Measurements from ENCODE around the gene FAM241A. TPM values are rescaled to one million over a fixed set of nuclear protein-coding genes. Genes with fewer than 3 reads are reported as not detected.

Gene FAM241A
- polyA plus RNA-seq, 3 donors: 1.8 to 5.5 (median 4.8) TPM

GRCh38 chr4:112138538-112138937, 6.7 kb upstream of the FAM241A start:
- peaks cover 0 to 2% (median 1%) of the 10 kb centered on the region in 3 donors for H3K27me3 Mint-ChIP-seq (ENCODE audit: low read depth in 3 of 3)
- no peaks in the 10 kb centered on the region for H4K20me1 ChIP-seq (ENCODE audit: insufficient read depth, low read length)
- no peak overlapping the region for H2AFZ ChIP-seq (ENCODE audit: insufficient read depth, low read depth, low read length, poor library complexity, severe bottlenecking)
- H3K27me3 ChIP-seq (ENCODE audit: control insufficient read depth in 2 of 2, insufficient read depth in 2 of 2, low read length in 2 of 2): no peaks in the 10 kb centered on the region
- no peak overlapping the region for H3K4me2 ChIP-seq (replicated peaks; ENCODE audit: extremely low read depth, low read length, poor library complexity, severe bottlenecking)
- H3K27ac Mint-ChIP-seq: no peak overlapping the region
- no peak overlapping the region for H3K9ac ChIP-seq (ENCODE audit: insufficient read depth, low read length, poor library complexity, severe bottlenecking)
- peaks cover 10% of the 10 kb centered on the region for H3K4me1 Mint-ChIP-seq
- intact Hi-C loops (cut with micrococcal nuclease): no loop called here
- H3K36me3 Mint-ChIP-seq: no peaks in the 10 kb centered on the region
- no peak for TF ChIP-seq CTCF (IDR thresholded peaks at IDR 0.05)
- no peak overlapping the region for H3K4me3 ChIP-seq (replicated peaks in 1 of 3; ENCODE audit: low read depth in 2 of 3, low read length in 3 of 3)
- H3K4me1 ChIP-seq (ENCODE audit: control insufficient read depth in 1 of 2, insufficient read depth in 2 of 2, low read length in 2 of 2): peaks cover 4 to 12% of the 10 kb centered on the region in 2 donors
- no peaks in the 10 kb centered on the region for H3K36me3 ChIP-seq (replicated peaks in 1 of 2; ENCODE audit: control insufficient read depth in 1 of 2, insufficient read depth in 2 of 2, low read length in 2 of 2)
- H3K27ac ChIP-seq (ENCODE audit: low read depth in 1 of 2, low read length in 2 of 2): no peak overlapping the region
- H3K79me2 ChIP-seq (ENCODE audit: insufficient read depth, low read length): no peaks in the 10 kb centered on the region
- DNase-seq: no peak
- H3K9me3 ChIP-seq (replicated peaks in 1 of 2; ENCODE audit: control insufficient read depth in 1 of 2, insufficient read depth in 1 of 2, low read length in 2 of 2): no peaks in the 10 kb centered on the region
- no peak overlapping the region for H3K4me3 Mint-ChIP-seq
- H3K9me3 Mint-ChIP-seq: no peaks in the 10 kb centered on the region

GRCh38 chr4:112140536-112140935, 4.7 kb upstream of the FAM241A start:
- no peak overlapping the region for H3K27ac ChIP-seq (ENCODE audit: low read depth in 1 of 2, low read length in 2 of 2)
- DNase-seq: no peak
- Mint-ChIP-seq H3K27me3 (ENCODE audit: low read depth in 3 of 3) (peaks cover 0 to 3% (median 1%) of the 10 kb centered on the region in 3 donors), H3K36me3 (no peaks in the 10 kb centered on the region), H3K4me3 (no peak overlapping the region), H3K4me1 (peaks cover 13% of the 10 kb centered on the region), H3K9me3 (peaks cover 0 to 2% (median 0%) of the 10 kb centered on the region in 7 donors), H3K27ac (no peak overlapping the region)
- H3K4me1 ChIP-seq (ENCODE audit: control insufficient read depth in 1 of 2, insufficient read depth in 2 of 2, low read length in 2 of 2): peaks cover 4 to 12% of the 10 kb centered on the region in 2 donors
- intact Hi-C loops (cut with micrococcal nuclease): loop anchor here in 1 of 2 donors (10.0 kb wide), 1 partner anchor 94 kb away; the partner anchor contains the start of gene AP1AR
- no peaks in the 10 kb centered on the region for H3K79me2 ChIP-seq (ENCODE audit: insufficient read depth, low read length)
- H3K9me3 ChIP-seq (replicated peaks in 1 of 2; ENCODE audit: control insufficient read depth in 1 of 2, insufficient read depth in 1 of 2, low read length in 2 of 2): no peaks in the 10 kb centered on the region
- no peak overlapping the region for H3K9ac ChIP-seq (ENCODE audit: insufficient read depth, low read length, poor library complexity, severe bottlenecking)
- TF ChIP-seq CTCF (IDR thresholded peaks at IDR 0.05): no peak
- H3K4me2 ChIP-seq (replicated peaks; ENCODE audit: extremely low read depth, low read length, poor library complexity, severe bottlenecking): no peak overlapping the region
- H3K27me3 ChIP-seq (ENCODE audit: control insufficient read depth in 2 of 2, insufficient read depth in 2 of 2, low read length in 2 of 2): no peaks in the 10 kb centered on the region
- H3K36me3 ChIP-seq (replicated peaks in 1 of 2; ENCODE audit: control insufficient read depth in 1 of 2, insufficient read depth in 2 of 2, low read length in 2 of 2): no peaks in the 10 kb centered on the region
- H2AFZ ChIP-seq (ENCODE audit: insufficient read depth, low read depth, low read length, poor library complexity, severe bottlenecking): no peak overlapping the region
- no CpG with 5 or more reads among the region's 2 CpGs for WGBS (ENCODE audit: insufficient coverage)
- H4K20me1 ChIP-seq (ENCODE audit: insufficient read depth, low read length): no peaks in the 10 kb centered on the region
- H3K4me3 ChIP-seq (replicated peaks in 1 of 3; ENCODE audit: low read depth in 2 of 3, low read length in 3 of 3): no peak overlapping the region

Measured in CD14-positive monocyte (primary cell).